Astrocyte (in vitro differentiated cells and primary cell): ENCODE results near the gene ZNF212.

Experiments used
- EZH2 ChIP-seq: IDR thresholded peaks from 2 replicates; pipeline ENCODE4 v1.6.1; 2012; ENCODE audit warnings: mild to moderate bottlenecking, low read length, inconsistent platforms; ENCODE audit not compliant: insufficient read depth
- TF ChIP-seq, protein P1 (sequence below): IDR thresholded peaks from 2 replicates; pipeline ENCODE4 v1.5.1; 2011; ENCODE audit warnings: low read depth, mild to moderate bottlenecking, inconsistent platforms, low read length, moderate library complexity; ENCODE audit not compliant: insufficient read depth

DNA sequence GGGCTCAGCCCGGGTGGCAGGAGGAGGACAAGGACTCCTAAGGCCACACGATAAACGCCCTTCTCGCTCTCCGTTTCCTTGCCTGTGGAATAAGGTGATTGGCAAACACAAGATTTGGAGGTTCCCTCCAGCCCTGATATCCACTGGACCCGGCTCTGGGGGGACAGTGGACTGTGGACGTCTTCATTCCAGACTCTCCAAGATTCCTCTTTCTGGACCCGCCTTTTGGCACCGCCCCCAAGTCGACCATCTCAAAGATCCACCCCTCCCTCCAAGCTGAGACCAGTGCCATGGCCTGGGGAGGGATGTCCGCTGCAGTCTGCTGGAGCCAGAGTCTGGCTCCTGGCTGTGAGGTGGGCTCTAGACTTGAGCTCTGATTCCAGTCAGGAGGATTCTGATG, 46.2 kb downstream of the ZNF212 start:
- TF ChIP-seq, protein P1, sequence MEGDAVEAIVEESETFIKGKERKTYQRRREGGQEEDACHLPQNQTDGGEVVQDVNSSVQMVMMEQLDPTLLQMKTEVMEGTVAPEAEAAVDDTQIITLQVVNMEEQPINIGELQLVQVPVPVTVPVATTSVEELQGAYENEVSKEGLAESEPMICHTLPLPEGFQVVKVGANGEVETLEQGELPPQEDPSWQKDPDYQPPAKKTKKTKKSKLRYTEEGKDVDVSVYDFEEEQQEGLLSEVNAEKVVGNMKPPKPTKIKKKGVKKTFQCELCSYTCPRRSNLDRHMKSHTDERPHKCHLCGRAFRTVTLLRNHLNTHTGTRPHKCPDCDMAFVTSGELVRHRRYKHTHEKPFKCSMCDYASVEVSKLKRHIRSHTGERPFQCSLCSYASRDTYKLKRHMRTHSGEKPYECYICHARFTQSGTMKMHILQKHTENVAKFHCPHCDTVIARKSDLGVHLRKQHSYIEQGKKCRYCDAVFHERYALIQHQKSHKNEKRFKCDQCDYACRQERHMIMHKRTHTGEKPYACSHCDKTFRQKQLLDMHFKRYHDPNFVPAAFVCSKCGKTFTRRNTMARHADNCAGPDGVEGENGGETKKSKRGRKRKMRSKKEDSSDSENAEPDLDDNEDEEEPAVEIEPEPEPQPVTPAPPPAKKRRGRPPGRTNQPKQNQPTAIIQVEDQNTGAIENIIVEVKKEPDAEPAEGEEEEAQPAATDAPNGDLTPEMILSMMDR = no peak
- TF ChIP-seq EZH2 = no peak
